Raji (cell line): ENCODE data around the gene YIPF5.

Experiments used
- POLR2A ChIP-seq: IDR thresholded peaks from 2 replicates; pipeline ENCODE4 v1.6.1; 2011; ENCODE audit warnings: low read depth, low read length, control low read depth; ENCODE audit not compliant: insufficient read depth

Gene YIPF5

DNA sequence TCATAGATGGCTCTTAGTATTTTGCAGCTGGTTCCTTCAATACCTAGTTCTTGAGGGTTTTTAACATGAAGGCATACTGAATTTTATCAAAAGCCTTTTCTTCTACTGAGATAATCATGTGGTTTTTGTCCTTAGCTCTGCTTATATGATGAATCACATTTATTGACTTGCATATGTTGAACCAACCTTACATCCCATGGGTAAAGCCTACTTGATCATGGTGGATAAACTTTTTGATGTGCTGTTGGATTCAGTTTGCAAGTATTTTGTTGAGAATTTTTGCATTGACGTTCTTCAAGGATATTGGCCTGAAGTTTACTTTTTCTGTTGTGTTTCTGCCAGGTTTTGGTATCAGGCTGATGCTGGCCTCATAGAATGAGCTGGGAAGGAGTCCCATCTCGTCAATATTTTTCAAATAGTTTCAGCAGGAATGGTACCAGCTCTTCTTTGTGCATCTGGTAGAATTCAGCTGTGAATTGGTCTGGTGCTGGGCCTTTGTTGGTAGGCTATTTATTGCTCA is 49.7 kb downstream of the YIPF5 start:
- TF ChIP-seq POLR2A = no peak

DNA sequence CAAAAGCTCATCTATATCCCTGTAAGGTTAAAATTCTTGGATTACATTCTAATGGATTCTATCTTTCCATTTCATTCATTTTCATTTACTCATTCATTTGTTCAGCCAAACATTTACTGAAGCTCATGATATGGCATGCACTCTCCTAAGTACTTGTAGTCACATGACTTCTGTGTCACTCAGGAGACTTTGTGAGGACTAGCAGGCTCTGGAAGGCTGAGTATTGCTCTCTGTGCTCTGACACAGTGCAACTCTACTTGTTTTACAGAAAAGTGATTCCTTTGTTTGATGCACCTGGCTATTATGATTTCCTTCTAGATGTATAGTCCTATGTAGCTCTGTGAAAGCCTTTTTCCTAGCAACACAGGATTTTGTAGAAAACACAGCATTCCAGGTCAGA is 53.0 kb downstream of the YIPF5 start:
- TF ChIP-seq POLR2A = no peak

- no peak for TF ChIP-seq POLR2A
Observed at GRCh38 chr5:144114571-144114970, 55.9 kb downstream of the YIPF5 start.
